Liver (tissue), 9 donors: ENCODE measurements around the gene CSMD2. TPM values are rescaled to one million over a fixed set of nuclear protein-coding genes. Genes with fewer than 3 reads are reported as not detected.

Experiments used
- DNase-seq: peaks from one replicate; pipeline ENCODE4 v3.0.0-alpha.2; 2017; ENCODE audit warnings: low spot score
- H3K27ac ChIP-seq, 2 donors: one replicate each; pipeline ENCODE4 v1.7.0; 2013; ENCODE audit warnings: inconsistent platforms in 2 of 2, low read length in 2 of 2, control low read depth in 1 of 2, low read depth in 1 of 2, mild to moderate bottlenecking in 1 of 2
- H3K27me3 ChIP-seq, 4 donors: one replicate each; pipeline versions ENCODE4 v1.6.1 to v1.7.0; 2013; ENCODE audit warnings: low read length in 3 of 4, inconsistent platforms in 1 of 4, mild to moderate bottlenecking in 1 of 4, moderate library complexity in 1 of 4; ENCODE audit not compliant: control insufficient read depth in 4 of 4, insufficient read depth in 4 of 4
- H3K36me3 ChIP-seq, 4 donors: one replicate each; pipeline versions ENCODE4 v1.6.1 to v1.7.0; 2013; ENCODE audit warnings: low read length in 3 of 4, mild to moderate bottlenecking in 3 of 4, low read depth in 1 of 4, moderate library complexity in 1 of 4; ENCODE audit not compliant: control insufficient read depth in 4 of 4, insufficient read depth in 3 of 4
- H3K4me1 ChIP-seq, 4 donors: one replicate each; pipeline versions ENCODE4 v1.6.1 to v1.7.0; 2013; ENCODE audit warnings: low read length in 3 of 4, mild to moderate bottlenecking in 3 of 4, moderate library complexity in 1 of 4; ENCODE audit not compliant: control insufficient read depth in 4 of 4, insufficient read depth in 4 of 4
- H3K4me3 ChIP-seq, 3 donors: one replicate each; pipeline versions ENCODE4 v1.6.1 to v1.7.0; 2013; ENCODE audit warnings: low read length in 3 of 3, control low read depth in 1 of 3, low read depth in 1 of 3, mild to moderate bottlenecking in 1 of 3
- H3K9ac ChIP-seq, 2 donors: one replicate each; pipeline ENCODE4 v1.7.0; 2013; ENCODE audit warnings: low read length in 2 of 2, mild to moderate bottlenecking in 2 of 2, moderate library complexity in 2 of 2, control low read depth in 1 of 2, low read depth in 1 of 2
- H3K9me3 ChIP-seq, 4 donors: one replicate each; pipeline versions ENCODE4 v1.6.1 to v1.7.0; 2013; ENCODE audit warnings: low read length in 3 of 4; ENCODE audit not compliant: control insufficient read depth in 4 of 4
- ATF3 ChIP-seq: IDR thresholded peaks from 2 replicates; pipeline ENCODE4 v1.6.1; 2016; ENCODE audit warnings: antibody characterized with exemption
- CTCF ChIP-seq: fragments of 150-350 bp; IDR thresholded peaks from 2 replicates; pipeline ENCODE4 v1.5.1; 2017; ENCODE audit warnings: improper control_type of control experiment, low read depth, low read length; ENCODE audit not compliant: missing input control
- EGR1 ChIP-seq, 2 donors: IDR thresholded peaks; 2 replicates each; pipeline ENCODE4 v1.6.1; 2016 to 2018; ENCODE audit warnings: antibody characterized with exemption in 2 of 2, low read depth in 2 of 2
- FOXA1 ChIP-seq: IDR thresholded peaks from 2 replicates; pipeline ENCODE4 v1.6.1; 2016; ENCODE audit warnings: antibody characterized with exemption
- FOXA2 ChIP-seq: IDR thresholded peaks from 2 replicates; pipeline ENCODE4 v1.6.1; 2016; ENCODE audit warnings: antibody characterized with exemption
- GABPA ChIP-seq, 2 donors: IDR thresholded peaks in 1 of 2; conservative IDR thresholded peaks in 1 of 2; 2 replicates each; pipeline ENCODE4 v1.6.1; 2016; ENCODE audit warnings: antibody characterized with exemption in 2 of 2, mild to moderate bottlenecking in 1 of 2, moderate library complexity in 1 of 2
- HNF4A ChIP-seq, 2 donors: conservative IDR thresholded peaks; 2 replicates each; pipeline ENCODE4 v1.6.1; 2016; ENCODE audit warnings: antibody characterized with exemption in 2 of 2, mild to moderate bottlenecking in 2 of 2
- HNF4G ChIP-seq: IDR thresholded peaks from 2 replicates; pipeline ENCODE4 v1.6.1; 2016; ENCODE audit warnings: antibody characterized with exemption
- JUND ChIP-seq, 2 donors: IDR thresholded peaks; 2 replicates each; pipeline ENCODE4 v1.6.1; 2016; ENCODE audit warnings: antibody characterized with exemption in 2 of 2
- MAX ChIP-seq: IDR thresholded peaks from 2 replicates; pipeline ENCODE4 v1.6.1; 2016; ENCODE audit warnings: antibody characterized with exemption
- NR2F2 ChIP-seq: IDR thresholded peaks from 2 replicates; pipeline ENCODE4 v1.6.1; 2016; ENCODE audit warnings: antibody characterized with exemption
- RAD21 ChIP-seq, 2 donors: IDR thresholded peaks; 2 replicates each; pipeline ENCODE4 v1.6.1; 2016; ENCODE audit warnings: antibody characterized with exemption in 2 of 2, mild to moderate bottlenecking in 2 of 2
- RXRA ChIP-seq, 2 donors: IDR thresholded peaks; 2 replicates each; pipeline ENCODE4 v1.6.1; 2017 to 2018; ENCODE audit warnings: antibody characterized with exemption in 2 of 2, mild to moderate bottlenecking in 1 of 2
- SP1 ChIP-seq: IDR thresholded peaks from 2 replicates; pipeline ENCODE4 v1.6.1; 2018; ENCODE audit warnings: antibody characterized with exemption, mild to moderate bottlenecking
- TAF1 ChIP-seq: conservative IDR thresholded peaks from 2 replicates; pipeline ENCODE4 v1.6.1; 2016; ENCODE audit warnings: antibody characterized with exemption, mild to moderate bottlenecking
- YY1 ChIP-seq: IDR thresholded peaks from 2 replicates; pipeline ENCODE4 v1.6.1; 2016; ENCODE audit warnings: antibody characterized with exemption, mild to moderate bottlenecking
- ZBTB33 ChIP-seq: IDR thresholded peaks from 2 replicates; pipeline ENCODE4 v1.6.1; 2016; ENCODE audit warnings: antibody characterized with exemption
- WGBS: extraction: QIAGEN DNeasy Blood & Tissue Kit; methylation state at CpG from one replicate; pipeline ENCODE4 v1.1.7; 2013; 5-methylcytosine and 5-hydroxymethylcytosine counted together
- polyA plus RNA-seq, 2 donors: library from polyadenylated mRNA; stranded (reverse) in 1 of 2; unstranded in 1 of 2; fragments of 200-250 nt in 1 of 2; fragments of >200 nt in 1 of 2; fragmentation: Nextera tagmentation in 1 of 2; extraction: Ambion mirVana in 1 of 2; gene quantifications; one replicate each; pipeline versions ENCODE4 v1.2.1 to v1.2.3, GENCODE V29; 2013 to 2015
- total RNA-seq, 2 donors: library from RNA; depleted of rRNA; stranded (reverse); fragments of >200 nt; gene quantifications; one replicate each; pipeline ENCODE4 v1.2.3, GENCODE V29; 2014
- TF ChIP-seq, protein P1 (sequence below): IDR thresholded peaks from 2 replicates; pipeline ENCODE4 v1.6.1; 2016; ENCODE audit warnings: antibody characterized with exemption, mild to moderate bottlenecking
- donor health status: healthy.
- donor health status: healthy.
- donor health status: healthy.
- donor health status: healthy.
- donor health status: healthy.

Gene CSMD2
- total and polyA plus RNA-seq, 4 donors, result 0.08 to 0.09 TPM; not detected in 2

GRCh38 chr1:33822396-33822795, 342.6 kb downstream of the CSMD2 start:
- no peak overlapping the region for H3K27ac ChIP-seq
- H3K27me3 ChIP-seq, result peaks cover 0 to 2% (median 0%) of the 10 kb centered on the region in 4 donors
- no peak overlapping the region for H3K4me3 ChIP-seq
- no peaks in the 10 kb centered on the region for H3K4me1 ChIP-seq
- DNase-seq, result no peak
- no peak overlapping the region for H3K9ac ChIP-seq
- WGBS, result 58% methylated on average over 6 of the region's 6 CpGs
- TF ChIP-seq ATF3 (no peak), JUND (IDR thresholded peaks at IDR 0.05) (no peak), MAX (no peak), EGR1 (IDR thresholded peaks at IDR 0.05; ENCODE audit: low read depth in 2 of 2) (no peak), RXRA (IDR thresholded peaks at IDR 0.05) (no peak), GABPA (IDR thresholded peaks at IDR 0.05 in 1 of 2, conservative IDR thresholded peaks at IDR 0.05 in 1 of 2) (no peak), FOXA1 (no peak), FOXA2 (no peak), RAD21 (IDR thresholded peaks at IDR 0.05) (no peak), HNF4G (no peak), HNF4A (conservative IDR thresholded peaks at IDR 0.05) (no peak), YY1 (no peak), NR2F2 (no peak), CTCF (no peak), SP1 (no peak), ZBTB33 (no peak), TAF1 (no peak)
- TF ChIP-seq, protein P1, sequence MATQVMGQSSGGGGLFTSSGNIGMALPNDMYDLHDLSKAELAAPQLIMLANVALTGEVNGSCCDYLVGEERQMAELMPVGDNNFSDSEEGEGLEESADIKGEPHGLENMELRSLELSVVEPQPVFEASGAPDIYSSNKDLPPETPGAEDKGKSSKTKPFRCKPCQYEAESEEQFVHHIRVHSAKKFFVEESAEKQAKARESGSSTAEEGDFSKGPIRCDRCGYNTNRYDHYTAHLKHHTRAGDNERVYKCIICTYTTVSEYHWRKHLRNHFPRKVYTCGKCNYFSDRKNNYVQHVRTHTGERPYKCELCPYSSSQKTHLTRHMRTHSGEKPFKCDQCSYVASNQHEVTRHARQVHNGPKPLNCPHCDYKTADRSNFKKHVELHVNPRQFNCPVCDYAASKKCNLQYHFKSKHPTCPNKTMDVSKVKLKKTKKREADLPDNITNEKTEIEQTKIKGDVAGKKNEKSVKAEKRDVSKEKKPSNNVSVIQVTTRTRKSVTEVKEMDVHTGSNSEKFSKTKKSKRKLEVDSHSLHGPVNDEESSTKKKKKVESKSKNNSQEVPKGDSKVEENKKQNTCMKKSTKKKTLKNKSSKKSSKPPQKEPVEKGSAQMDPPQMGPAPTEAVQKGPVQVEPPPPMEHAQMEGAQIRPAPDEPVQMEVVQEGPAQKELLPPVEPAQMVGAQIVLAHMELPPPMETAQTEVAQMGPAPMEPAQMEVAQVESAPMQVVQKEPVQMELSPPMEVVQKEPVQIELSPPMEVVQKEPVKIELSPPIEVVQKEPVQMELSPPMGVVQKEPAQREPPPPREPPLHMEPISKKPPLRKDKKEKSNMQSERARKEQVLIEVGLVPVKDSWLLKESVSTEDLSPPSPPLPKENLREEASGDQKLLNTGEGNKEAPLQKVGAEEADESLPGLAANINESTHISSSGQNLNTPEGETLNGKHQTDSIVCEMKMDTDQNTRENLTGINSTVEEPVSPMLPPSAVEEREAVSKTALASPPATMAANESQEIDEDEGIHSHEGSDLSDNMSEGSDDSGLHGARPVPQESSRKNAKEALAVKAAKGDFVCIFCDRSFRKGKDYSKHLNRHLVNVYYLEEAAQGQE, result no peak
- H3K36me3 ChIP-seq, result no peaks in the 10 kb centered on the region
- H3K9me3 ChIP-seq, result no peaks in the 10 kb centered on the region
